ENCODE results near the gene FARP2. TPM values are rescaled to one million over a fixed set of nuclear protein-coding genes. Genes with fewer than 3 reads are reported as not detected.
"Not testable (repeated sequence)": the region's sequence is repeated elsewhere in the genome, so short reads cannot be mapped to it uniquely, and the experiment has no call there.

The FARP2 gene
- total and polyA plus RNA-seq, 10 of the 15 experiments (the other 5 are each of a cell fraction or from before 2014, with no cell fraction given) = 5.5 to 67.5 (median 36.8) TPM

DNA sequence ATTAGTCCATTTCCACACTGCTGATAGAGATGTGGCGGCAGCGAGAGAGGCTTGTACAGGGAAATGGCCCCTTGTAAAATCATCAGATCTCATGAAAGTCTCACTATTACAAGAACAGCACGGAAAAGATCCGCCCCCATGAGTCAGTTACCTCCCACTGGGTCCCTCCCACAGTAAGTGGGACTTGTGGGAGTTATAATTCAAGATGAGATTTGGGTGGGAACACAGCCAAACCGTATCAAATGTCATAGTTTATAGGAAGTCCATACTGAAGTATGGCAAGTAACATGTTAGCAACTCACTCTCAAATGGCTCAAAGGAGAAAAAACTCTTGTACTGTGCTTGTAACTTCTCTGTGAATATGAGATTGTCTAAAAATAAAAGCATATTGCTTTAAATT, 56.1 kb downstream of the FARP2 start:
- CTCF ChIA-PET = no interaction called here
- FAIRE-seq (no peak), DNase-seq (ENCODE audit: low read depth, low spot score) (no peak), ATAC-seq (no peak)
- H3K4me1 ChIP-seq (ENCODE audit: control insufficient read depth, insufficient read depth, low read length) = no peaks in the 10 kb centered on the region
- H3K27me3 ChIP-seq (replicated peaks in 1 of 2; ENCODE audit: control insufficient read depth in 2 of 2, insufficient read depth in 2 of 2, low read length in 1 of 2) = no peaks in the 10 kb centered on the region
- in situ Hi-C loops (cut with MboI) (no loop called here), intact Hi-C loops (cut with micrococcal nuclease; ENCODE audit: unreplicated experiment) (no loop called here)
- H3K9me3 ChIP-seq (replicated peaks; ENCODE audit: control insufficient read depth, insufficient read depth, low read length) = no peaks in the 10 kb centered on the region
- RAD21 ChIA-PET (ENCODE audit: unreplicated experiment) = no interaction called here
- no TSS peak for BruUV-seq (replicated peaks)
- TF ChIP-seq YY1 (IDR thresholded peaks at IDR 0.05; ENCODE audit: low read depth, low read length) = no peak
- TF ChIP-seq HDGF (IDR thresholded peaks at IDR 0.05) = no peak
- TF ChIP-seq, protein P1, sequence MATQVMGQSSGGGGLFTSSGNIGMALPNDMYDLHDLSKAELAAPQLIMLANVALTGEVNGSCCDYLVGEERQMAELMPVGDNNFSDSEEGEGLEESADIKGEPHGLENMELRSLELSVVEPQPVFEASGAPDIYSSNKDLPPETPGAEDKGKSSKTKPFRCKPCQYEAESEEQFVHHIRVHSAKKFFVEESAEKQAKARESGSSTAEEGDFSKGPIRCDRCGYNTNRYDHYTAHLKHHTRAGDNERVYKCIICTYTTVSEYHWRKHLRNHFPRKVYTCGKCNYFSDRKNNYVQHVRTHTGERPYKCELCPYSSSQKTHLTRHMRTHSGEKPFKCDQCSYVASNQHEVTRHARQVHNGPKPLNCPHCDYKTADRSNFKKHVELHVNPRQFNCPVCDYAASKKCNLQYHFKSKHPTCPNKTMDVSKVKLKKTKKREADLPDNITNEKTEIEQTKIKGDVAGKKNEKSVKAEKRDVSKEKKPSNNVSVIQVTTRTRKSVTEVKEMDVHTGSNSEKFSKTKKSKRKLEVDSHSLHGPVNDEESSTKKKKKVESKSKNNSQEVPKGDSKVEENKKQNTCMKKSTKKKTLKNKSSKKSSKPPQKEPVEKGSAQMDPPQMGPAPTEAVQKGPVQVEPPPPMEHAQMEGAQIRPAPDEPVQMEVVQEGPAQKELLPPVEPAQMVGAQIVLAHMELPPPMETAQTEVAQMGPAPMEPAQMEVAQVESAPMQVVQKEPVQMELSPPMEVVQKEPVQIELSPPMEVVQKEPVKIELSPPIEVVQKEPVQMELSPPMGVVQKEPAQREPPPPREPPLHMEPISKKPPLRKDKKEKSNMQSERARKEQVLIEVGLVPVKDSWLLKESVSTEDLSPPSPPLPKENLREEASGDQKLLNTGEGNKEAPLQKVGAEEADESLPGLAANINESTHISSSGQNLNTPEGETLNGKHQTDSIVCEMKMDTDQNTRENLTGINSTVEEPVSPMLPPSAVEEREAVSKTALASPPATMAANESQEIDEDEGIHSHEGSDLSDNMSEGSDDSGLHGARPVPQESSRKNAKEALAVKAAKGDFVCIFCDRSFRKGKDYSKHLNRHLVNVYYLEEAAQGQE (IDR thresholded peaks at IDR 0.05; ENCODE audit: low read depth, low read length) = no peak
- TF ChIP-seq STAT3 (IDR thresholded peaks at IDR 0.05; ENCODE audit: low read depth, low read length) = no peak
- no peak for TF ChIP-seq RCOR1 (conservative IDR thresholded peaks at IDR 0.05; ENCODE audit: low read depth, low read length)
- no peak for TF ChIP-seq ZBED1 (IDR thresholded peaks at IDR 0.05; ENCODE audit: borderline replicate concordance)
- TF ChIP-seq, protein P2, sequence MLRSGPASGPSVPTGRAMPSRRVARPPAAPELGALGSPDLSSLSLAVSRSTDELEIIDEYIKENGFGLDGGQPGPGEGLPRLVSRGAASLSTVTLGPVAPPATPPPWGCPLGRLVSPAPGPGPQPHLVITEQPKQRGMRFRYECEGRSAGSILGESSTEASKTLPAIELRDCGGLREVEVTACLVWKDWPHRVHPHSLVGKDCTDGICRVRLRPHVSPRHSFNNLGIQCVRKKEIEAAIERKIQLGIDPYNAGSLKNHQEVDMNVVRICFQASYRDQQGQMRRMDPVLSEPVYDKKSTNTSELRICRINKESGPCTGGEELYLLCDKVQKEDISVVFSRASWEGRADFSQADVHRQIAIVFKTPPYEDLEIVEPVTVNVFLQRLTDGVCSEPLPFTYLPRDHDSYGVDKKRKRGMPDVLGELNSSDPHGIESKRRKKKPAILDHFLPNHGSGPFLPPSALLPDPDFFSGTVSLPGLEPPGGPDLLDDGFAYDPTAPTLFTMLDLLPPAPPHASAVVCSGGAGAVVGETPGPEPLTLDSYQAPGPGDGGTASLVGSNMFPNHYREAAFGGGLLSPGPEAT (IDR thresholded peaks at IDR 0.05; ENCODE audit: low read depth) = no peak
- no peak for TF ChIP-seq ETV6 (conservative IDR thresholded peaks at IDR 0.05 in 1 of 2, IDR thresholded peaks at IDR 0.05 in 1 of 2; ENCODE audit: borderline replicate concordance in 1 of 2, low read depth in 1 of 2)
- TF ChIP-seq, protein P3, sequence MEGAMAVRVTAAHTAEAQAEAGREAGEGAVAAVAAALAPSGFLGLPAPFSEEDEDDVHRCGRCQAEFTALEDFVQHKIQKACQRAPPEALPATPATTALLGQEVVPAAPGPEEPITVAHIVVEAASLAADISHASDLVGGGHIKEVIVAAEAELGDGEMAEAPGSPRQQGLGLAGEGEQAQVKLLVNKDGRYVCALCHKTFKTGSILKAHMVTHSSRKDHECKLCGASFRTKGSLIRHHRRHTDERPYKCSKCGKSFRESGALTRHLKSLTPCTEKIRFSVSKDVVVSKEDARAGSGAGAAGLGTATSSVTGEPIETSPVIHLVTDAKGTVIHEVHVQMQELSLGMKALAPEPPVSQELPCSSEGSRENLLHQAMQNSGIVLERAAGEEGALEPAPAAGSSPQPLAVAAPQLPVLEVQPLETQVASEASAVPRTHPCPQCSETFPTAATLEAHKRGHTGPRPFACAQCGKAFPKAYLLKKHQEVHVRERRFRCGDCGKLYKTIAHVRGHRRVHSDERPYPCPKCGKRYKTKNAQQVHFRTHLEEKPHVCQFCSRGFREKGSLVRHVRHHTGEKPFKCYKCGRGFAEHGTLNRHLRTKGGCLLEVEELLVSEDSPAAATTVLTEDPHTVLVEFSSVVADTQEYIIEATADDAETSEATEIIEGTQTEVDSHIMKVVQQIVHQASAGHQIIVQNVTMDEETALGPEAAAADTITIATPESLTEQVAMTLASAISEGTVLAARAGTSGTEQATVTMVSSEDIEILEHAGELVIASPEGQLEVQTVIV (IDR thresholded peaks at IDR 0.05; ENCODE audit: borderline replicate concordance, partially characterized antibody) = no peak
- H3K4me3 ChIP-seq = no peak overlapping the region
- H3K79me2 ChIP-seq (ENCODE audit: control insufficient read depth, insufficient read depth, low read length) = no peaks in the 10 kb centered on the region
- SMC1A ChIA-PET (ENCODE audit: uncharacterized antibody, unreplicated experiment) = no interaction called here
- no peak overlapping the region for H3K4me2 ChIP-seq (ENCODE audit: control insufficient read depth, insufficient read depth)
- H2AFZ ChIP-seq (ENCODE audit: control insufficient read depth, low read depth, low read length) = no peak overlapping the region
- H3K27ac ChIP-seq (ENCODE audit: control insufficient read depth, insufficient read depth) = no peak overlapping the region
- no peak overlapping the region for H3K9ac ChIP-seq (ENCODE audit: control insufficient read depth, insufficient read depth, low read length)
- POLR2A ChIA-PET = no interaction called here
- H3K36me3 ChIP-seq (ENCODE audit: control insufficient read depth in 2 of 2, insufficient read depth in 2 of 2, low read length in 1 of 2) = peaks cover 7 to 17% of the 10 kb centered on the region in 2 experiments
- H4K20me1 ChIP-seq (ENCODE audit: control insufficient read depth, insufficient read depth) = no peaks in the 10 kb centered on the region
- WGBS (ENCODE audit: insufficient coverage, insufficient replicate concordance, low lambda C conversion rate, missing lambda C conversion rate) = 55% methylated on average over 5 of the region's 5 CpGs

DNA sequence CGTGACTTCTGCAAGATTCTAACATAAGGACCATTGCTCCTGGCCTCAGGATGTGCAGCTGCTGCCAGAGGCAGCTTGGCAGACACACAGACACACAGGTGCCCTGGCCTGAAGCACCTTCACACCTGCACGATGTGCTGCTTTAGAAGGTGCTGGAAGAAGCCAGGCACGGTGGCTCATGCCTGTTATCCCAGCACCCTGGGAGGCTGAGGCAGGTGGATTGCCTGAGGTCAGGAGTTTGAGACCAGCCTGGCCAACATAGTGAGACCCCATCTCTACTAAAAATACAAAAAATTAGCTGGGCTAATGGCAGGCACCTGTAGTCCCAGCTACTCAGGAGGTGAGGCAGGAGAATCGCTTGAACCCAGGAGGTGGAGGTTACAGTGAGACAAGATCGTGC, 57.4 kb downstream of the FARP2 start:
- CTCF ChIA-PET, FAIRE-seq: not testable (repeated sequence)

More for the DNA sequence above, 57.4 kb downstream of the FARP2 start:
- BruUV-seq (replicated peaks); H3K9ac ChIP-seq (ENCODE audit: control insufficient read depth, insufficient read depth, low read length); RAD21 ChIA-PET (ENCODE audit: unreplicated experiment); H4K20me1 ChIP-seq (ENCODE audit: control insufficient read depth, insufficient read depth); in situ Hi-C loops (cut with MboI); POLR2A ChIA-PET; H3K4me3 ChIP-seq; H2AFZ ChIP-seq (ENCODE audit: control insufficient read depth, low read depth, low read length); H3K79me2 ChIP-seq (ENCODE audit: control insufficient read depth, insufficient read depth, low read length); DNase-seq (ENCODE audit: low read depth, low spot score); SMC1A ChIA-PET (ENCODE audit: uncharacterized antibody, unreplicated experiment); H3K9me3 ChIP-seq (replicated peaks; ENCODE audit: control insufficient read depth, insufficient read depth, low read length); H3K4me1 ChIP-seq (ENCODE audit: control insufficient read depth, insufficient read depth, low read length); H3K4me2 ChIP-seq (ENCODE audit: control insufficient read depth, insufficient read depth); H3K27ac ChIP-seq (ENCODE audit: control insufficient read depth, insufficient read depth); ATAC-seq; intact Hi-C loops (cut with micrococcal nuclease; ENCODE audit: unreplicated experiment); H3K27me3 ChIP-seq (replicated peaks in 1 of 2; ENCODE audit: control insufficient read depth in 2 of 2, insufficient read depth in 2 of 2, low read length in 1 of 2): not testable (repeated sequence)
- H3K36me3 ChIP-seq (ENCODE audit: control insufficient read depth in 2 of 2, insufficient read depth in 2 of 2, low read length in 1 of 2) = peaks cover 7 to 18% of the 10 kb centered on the region in 2 experiments
- 99% methylated on average over 5 of the region's 5 CpGs for WGBS (ENCODE audit: insufficient coverage, insufficient replicate concordance, low lambda C conversion rate, missing lambda C conversion rate)

All from GM12878 (cell line).